HepG2 (cell line): ENCODE results near the gene ADGRG1. TPM values are rescaled to one million over a fixed set of nuclear protein-coding genes. Genes with fewer than 3 reads are reported as not detected.

Source experiments
- DPF2 ChIP-seq: sonication (generic); formaldehyde crosslinking; IDR thresholded peaks from 2 replicates; pipeline ENCODE4 v1.4.0; 2020; ENCODE audit warnings: mild to moderate bottlenecking, low read depth, missing genetic modification reagents, borderline replicate concordance
- EHMT2 ChIP-seq: fragments of 200-600 bp; sonication (generic); IDR thresholded peaks from 2 replicates; pipeline ENCODE4 v1.7.0; 2017; ENCODE audit warnings: antibody characterized with exemption, low read depth, low read length, borderline replicate concordance
- ELF1 ChIP-seq: sonication (generic); formaldehyde crosslinking; IDR thresholded peaks from 2 replicates; pipeline ENCODE4 v1.4.0; 2020; ENCODE audit warnings: missing genetic modification reagents
- ETS1 ChIP-seq: sonication (generic); formaldehyde crosslinking; IDR thresholded peaks from 2 replicates; pipeline ENCODE4 v1.4.0; 2020; ENCODE audit warnings: missing genetic modification reagents
- MNT ChIP-seq: fragments of 450-650 bp; IDR thresholded peaks from 2 replicates; pipeline ENCODE4 v1.6.1; 2016
- SKIL ChIP-seq: sonication (generic); formaldehyde crosslinking; IDR thresholded peaks from 2 replicates; pipeline ENCODE4 v1.8.0; 2022; ENCODE audit warnings: missing genetic modification reagents, mild to moderate bottlenecking, moderate library complexity, borderline replicate concordance
- SP1 ChIP-seq, 2 experiments: fragments of 450-650 bp in 1 of 2; sonication (generic) in 1 of 2; formaldehyde crosslinking in 1 of 2; IDR thresholded peaks; 2 replicates each; pipeline versions ENCODE4 v1.4.0 to v1.6.1; 2016 to 2020; ENCODE audit warnings: missing genetic modification reagents in 1 of 2
- TEAD3 ChIP-seq: optimal IDR thresholded peaks from 2 replicates; pipeline ENCODE3; 2016; ENCODE audit warnings: borderline replicate concordance
- TFE3 ChIP-seq: IDR thresholded peaks from 2 replicates; pipeline ENCODE4 v1.6.1; 2016
- TGIF2 ChIP-seq: IDR thresholded peaks from 2 replicates; pipeline ENCODE4 v1.6.1; 2016; ENCODE audit warnings: control low read depth, missing compliant biosample characterization
- WIZ ChIP-seq: sonication (generic); formaldehyde crosslinking; IDR thresholded peaks from 2 replicates; pipeline ENCODE4 v1.5.1; 2020; ENCODE audit warnings: mild to moderate bottlenecking, missing genetic modification reagents
- ZFP41 ChIP-seq: sonication (generic); formaldehyde crosslinking; IDR thresholded peaks from 2 replicates; pipeline ENCODE4 v1.4.0; 2020; ENCODE audit warnings: mild to moderate bottlenecking, missing genetic modification reagents, borderline replicate concordance
- ZNF224 ChIP-seq: sonication (generic); formaldehyde crosslinking; IDR thresholded peaks from 2 replicates; pipeline ENCODE4 v1.5.0; 2020; ENCODE audit warnings: mild to moderate bottlenecking, missing genetic modification reagents
- ZNF232 ChIP-seq: sonication (generic); formaldehyde crosslinking; IDR thresholded peaks from 2 replicates; pipeline ENCODE4 v1.4.0; 2020; ENCODE audit warnings: missing genetic modification reagents, borderline replicate concordance
- ZNF317 ChIP-seq: sonication (generic); formaldehyde crosslinking; IDR thresholded peaks from 2 replicates; pipeline ENCODE4 v1.5.0; 2020; ENCODE audit warnings: mild to moderate bottlenecking, missing genetic modification reagents
- ZNF609 ChIP-seq: sonication (generic); formaldehyde crosslinking; IDR thresholded peaks from 2 replicates; pipeline ENCODE4 v1.4.0; 2020; ENCODE audit warnings: mild to moderate bottlenecking, missing genetic modification reagents, borderline replicate concordance
- ZNF83 ChIP-seq: sonication (generic); formaldehyde crosslinking; IDR thresholded peaks from 2 replicates; pipeline ENCODE4 v1.4.0; 2020; ENCODE audit warnings: missing genetic modification reagents, mild to moderate bottlenecking, borderline replicate concordance
- polyA plus RNA-seq, 8 experiments: library from polyadenylated mRNA; depleted of rRNA in 3 of 8; stranded (reverse) in 7 of 8; unstranded in 1 of 8; fragments of >200 nt; fragmentation: Illumina TruSeq in 4 of 8; extraction: Trizol in 4 of 8; gene quantifications; 2 replicates each; pipeline versions ENCODE4 v1.2.1 to v1.2.3, GENCODE V29; 2011 to 2016; ENCODE audit warnings: low read depth in 4 of 8, missing spikeins in 1 of 8, mixed read lengths in 1 of 8; ENCODE audit not compliant: insufficient read depth in 1 of 8
- total RNA-seq, 5 experiments: library from RNA; depleted of rRNA; stranded (reverse); fragments of >200 nt; fragmentation: Illumina TruSeq; extraction: Trizol; gene quantifications; 2 replicates each; pipeline ENCODE4 v1.2.3, GENCODE V29; 2016; ENCODE audit warnings: low read depth in 1 of 5

Gene ADGRG1
- total and polyA plus RNA-seq, 2 of the 13 experiments (the other 11 are each of a cell fraction or from before 2014, with no cell fraction given): 2.7 to 5.9 TPM

GRCh38 chr16:57623251-57624043 is 5.0 kb upstream of the ADGRG1 start (continued):
- no peak for TF ChIP-seq DPF2 (CRISPR knock-in tag)
- TF ChIP-seq TEAD3 (CRISPR knock-in tag): peak; percentile 28
- TF ChIP-seq MNT: 0 out of 2 replicates have a peak, but pooled peaks have one; percentile 7
- TF ChIP-seq ETS1 (CRISPR knock-in tag): no peak
- no peak for TF ChIP-seq ZNF83 (CRISPR knock-in tag)
- peak; percentile 81 for TF ChIP-seq TFE3 (CRISPR knock-in tag)
- TF ChIP-seq ZNF609 (CRISPR knock-in tag): no peak
- peak; percentile 1; the same call in 1 of the 2 replicates for TF ChIP-seq SKIL (CRISPR knock-in tag)
- TF ChIP-seq ZFP41: no peak
- no peak for TF ChIP-seq SP1 (IDR thresholded peaks at IDR 0.05)
- TF ChIP-seq SP1 (CRISPR knock-in tag; IDR thresholded peaks at IDR 0.05): no peak
- no peak for TF ChIP-seq ZNF232 (CRISPR knock-in tag)
- TF ChIP-seq EHMT2: 0 out of 2 replicates have a peak, but pooled peaks have one; percentile 20
- no peak for TF ChIP-seq TGIF2 (CRISPR knock-in tag)
- no peak for TF ChIP-seq ELF1
- TF ChIP-seq ZNF317 (CRISPR knock-in tag): no peak
- no peak for TF ChIP-seq ZNF224 (CRISPR knock-in tag)
- TF ChIP-seq WIZ (CRISPR knock-in tag): no peak
